ENCODE measurements around the gene ZNF423. TPM values are rescaled to one million over a fixed set of nuclear protein-coding genes. Genes with fewer than 3 reads are reported as not detected.

ZNF423 gene
- total and polyA plus RNA-seq, 7 donors = 2.3 to 30.7 (median 14.4) TPM

GRCh38 chr16:49653173-49653570, 202.7 kb downstream of the ZNF423 start:
- Histone ChIP-seq H3K27me3 (ENCODE audit: insufficient read depth in 3 of 3, low read length in 2 of 3) (no peaks in the 10 kb centered on the region), H3K36me3 (ENCODE audit: insufficient read depth in 1 of 2, low read depth in 1 of 2) (no peaks in the 10 kb centered on the region), H3K27ac (no peak overlapping the region), H3K4me3 (no peak overlapping the region), H3K4me1 (no peaks in the 10 kb centered on the region), H3K9me3 (peaks cover 5% of the 10 kb centered on the region)
- WGBS, 3 donors = 63 to 73% (median 69%) methylated on average over 6 of the region's 6 CpGs
- DNase-seq = no peak
- no peak for ATAC-seq
- intact Hi-C loops (cut with DNase I) = no loop called here
- TF ChIP-seq CTCF (IDR thresholded peaks at IDR 0.05) = no peak

GRCh38 chr16:49652456-49653172, 203.3 kb downstream of the ZNF423 start:
- no peak overlapping the region for H3K27ac ChIP-seq
- H3K27me3 ChIP-seq (ENCODE audit: insufficient read depth in 3 of 3, low read length in 2 of 3) = no peaks in the 10 kb centered on the region
- TF ChIP-seq CTCF (IDR thresholded peaks at IDR 0.05) = no peak
- peak; percentile 69 to 79 for DNase-seq
- ATAC-seq = peak in 2 of 4 donors; percentile 45 to 61
- 66 to 71% (median 69%) methylated on average over 23 of the region's 23 CpGs for WGBS, 3 donors
- intact Hi-C loops (cut with DNase I) = no loop called here
- no peaks in the 10 kb centered on the region for H3K36me3 ChIP-seq (ENCODE audit: insufficient read depth in 1 of 2, low read depth in 1 of 2)
- peaks cover 10% of the 10 kb centered on the region for H3K9me3 ChIP-seq
- H3K4me3 ChIP-seq = no peak overlapping the region
- no peaks in the 10 kb centered on the region for H3K4me1 ChIP-seq

GRCh38 chr16:49651996-49652395, 203.9 kb downstream of the ZNF423 start:
- WGBS, 3 donors = 78 to 90% (median 88%) methylated on average over 7 of the region's 7 CpGs
- TF ChIP-seq CTCF (IDR thresholded peaks at IDR 0.05) = no peak
- no peaks in the 10 kb centered on the region for H3K4me1 ChIP-seq
- H3K27ac ChIP-seq = no peak overlapping the region
- no peak for ATAC-seq
- intact Hi-C loops (cut with DNase I) = no loop called here
- H3K27me3 ChIP-seq (ENCODE audit: insufficient read depth in 3 of 3, low read length in 2 of 3) = no peaks in the 10 kb centered on the region
- DNase-seq = peak in 1 of 2 donors; percentile 26
- peaks cover 13% of the 10 kb centered on the region for H3K9me3 ChIP-seq
- no peak overlapping the region for H3K4me3 ChIP-seq
- H3K36me3 ChIP-seq (ENCODE audit: insufficient read depth in 1 of 2, low read depth in 1 of 2) = no peaks in the 10 kb centered on the region

GRCh38 chr16:49651226-49651625, 204.7 kb downstream of the ZNF423 start:
- 79 to 88% (median 79%) methylated on average over 4 of the region's 4 CpGs for WGBS, 3 donors
- H3K4me3 ChIP-seq = no peak overlapping the region
- intact Hi-C loops (cut with DNase I) = no loop called here
- DNase-seq = no peak
- no peaks in the 10 kb centered on the region for H3K4me1 ChIP-seq
- H3K27me3 ChIP-seq (ENCODE audit: insufficient read depth in 3 of 3, low read length in 2 of 3) = no peaks in the 10 kb centered on the region
- H3K36me3 ChIP-seq (ENCODE audit: insufficient read depth in 1 of 2, low read depth in 1 of 2) = no peaks in the 10 kb centered on the region
- H3K9me3 ChIP-seq = peaks cover 13% of the 10 kb centered on the region
- no peak overlapping the region for H3K27ac ChIP-seq
- no peak for ATAC-seq
- no peak for TF ChIP-seq CTCF (IDR thresholded peaks at IDR 0.05)

- intact Hi-C loops (cut with DNase I) = no loop called here
These were observed 205.3 kb downstream of the ZNF423 start for GRCh38 chr16:49650603-49651002.

More at GRCh38 chr16:49650603-49651002, 205.3 kb downstream of the ZNF423 start:
- no peak for ATAC-seq
- DNase-seq = no peak
- Histone ChIP-seq H3K27me3 (ENCODE audit: insufficient read depth in 3 of 3, low read length in 2 of 3) (no peaks in the 10 kb centered on the region), H3K4me1 (no peaks in the 10 kb centered on the region), H3K27ac (no peak overlapping the region), H3K4me3 (no peak overlapping the region), H3K9me3 (peaks cover 13% of the 10 kb centered on the region), H3K36me3 (ENCODE audit: insufficient read depth in 1 of 2, low read depth in 1 of 2) (no peaks in the 10 kb centered on the region)
- TF ChIP-seq CTCF (IDR thresholded peaks at IDR 0.05) = no peak
- WGBS, 3 donors = 90 to 96% (median 96%) methylated on average over 1 of the region's 1 CpG

All from psoas muscle (tissue), 8 donors.